Activated CD8-positive, alpha-beta memory T cell treated with anti-CD3 and anti-CD28 coated beads, Interleukin-2, amount 50 U/mL, for 4 hours (primary cell): ENCODE data around the gene EYA2.

ENCODE experiments used
- DNase-seq: peaks from one replicate; pipeline ENCODE4 v3.0.0-alpha.2; 2020

EYA2 gene

DNA sequence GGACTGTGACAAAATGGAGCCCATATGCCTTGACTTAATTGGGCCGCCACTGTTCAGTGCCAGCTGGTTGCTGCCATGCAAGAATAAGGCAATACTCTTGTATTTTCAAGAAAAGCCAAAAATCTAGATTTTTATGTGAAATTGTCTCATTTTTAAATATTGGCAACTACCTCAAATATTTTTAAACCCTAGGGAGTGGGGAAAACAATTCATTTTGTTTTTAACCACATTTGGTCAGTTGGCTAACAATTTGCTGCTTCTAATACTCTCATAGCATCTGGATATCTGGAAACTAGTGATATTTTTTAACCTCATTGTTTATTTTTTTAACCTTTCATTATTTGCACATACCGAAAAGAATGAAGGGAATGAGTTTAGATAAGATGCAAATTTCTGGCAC lies 91.0 kb downstream of the EYA2 start:
- DNase-seq = no peak

DNA sequence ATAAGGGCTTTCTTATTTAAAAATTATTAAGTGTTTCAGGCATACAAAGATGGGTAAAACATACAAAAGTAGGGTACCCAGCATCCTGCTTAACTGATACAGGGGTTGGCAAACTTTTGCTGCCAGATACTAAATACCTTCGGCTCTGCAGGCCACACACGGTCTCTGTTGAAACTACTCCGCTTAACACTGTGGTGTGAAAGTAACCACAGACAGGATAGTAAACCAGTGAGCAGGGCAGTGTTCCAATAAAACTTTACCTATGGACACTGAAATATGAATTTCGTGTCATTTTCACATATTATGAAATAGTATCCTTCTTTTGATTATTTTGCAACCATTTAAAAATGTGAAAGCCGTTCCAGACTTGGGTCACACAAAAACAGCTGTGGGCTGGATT lies 92.4 kb downstream of the EYA2 start:
- DNase-seq = no peak

DNA sequence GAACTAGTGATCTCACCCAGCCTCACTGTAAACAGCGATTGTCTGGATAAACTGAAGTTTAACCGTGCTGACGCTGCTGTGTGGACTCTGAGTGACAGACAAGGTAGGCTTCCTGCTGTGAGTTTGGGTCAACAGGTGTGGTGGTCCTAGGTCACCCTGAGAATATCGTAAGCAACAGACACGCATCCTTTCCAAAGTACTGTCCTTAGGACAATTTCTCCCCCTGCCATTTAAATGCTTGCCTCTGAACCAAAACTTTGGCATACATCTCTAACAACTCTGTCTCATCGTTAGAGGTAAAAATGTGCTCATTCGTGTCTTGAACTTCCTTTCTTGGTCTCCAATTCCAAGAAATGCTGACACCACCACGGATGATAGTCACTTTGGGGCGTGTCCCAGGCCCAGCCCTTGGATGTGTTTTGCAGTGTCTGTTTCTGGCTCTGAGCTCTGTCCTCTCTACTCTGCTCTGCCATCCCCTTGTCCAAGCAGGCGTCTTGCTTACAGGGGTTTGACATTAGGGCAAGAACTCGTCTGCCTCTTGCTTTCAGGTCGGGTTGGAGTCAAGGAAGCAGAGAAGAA lies 95.5 kb downstream of the EYA2 start:
- no peak for DNase-seq

DNA sequence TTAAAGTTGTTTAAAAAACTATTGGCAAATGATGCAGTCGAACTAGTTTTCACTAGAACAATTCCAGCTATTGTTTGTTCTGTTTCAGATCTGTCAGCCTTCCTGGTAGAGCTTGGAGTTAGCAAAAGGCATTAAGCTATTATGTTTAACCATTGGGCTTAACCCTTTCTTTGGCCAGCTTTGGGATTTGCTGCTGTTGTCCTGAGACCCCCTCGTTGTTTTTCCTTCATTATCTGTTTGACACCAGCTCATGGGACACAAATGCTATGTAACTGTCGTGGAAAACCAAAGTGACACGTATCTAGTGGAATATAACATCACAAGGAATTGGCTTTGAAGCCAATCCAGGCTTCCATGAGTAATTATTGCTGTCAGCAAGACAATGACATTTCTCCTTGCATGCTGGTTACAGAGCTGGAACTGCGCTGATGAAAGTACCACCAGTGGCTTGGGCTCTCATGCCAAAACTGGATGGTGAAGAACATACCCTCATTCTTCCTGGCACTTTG lies 96.0 kb downstream of the EYA2 start:
- no peak for DNase-seq

DNA sequence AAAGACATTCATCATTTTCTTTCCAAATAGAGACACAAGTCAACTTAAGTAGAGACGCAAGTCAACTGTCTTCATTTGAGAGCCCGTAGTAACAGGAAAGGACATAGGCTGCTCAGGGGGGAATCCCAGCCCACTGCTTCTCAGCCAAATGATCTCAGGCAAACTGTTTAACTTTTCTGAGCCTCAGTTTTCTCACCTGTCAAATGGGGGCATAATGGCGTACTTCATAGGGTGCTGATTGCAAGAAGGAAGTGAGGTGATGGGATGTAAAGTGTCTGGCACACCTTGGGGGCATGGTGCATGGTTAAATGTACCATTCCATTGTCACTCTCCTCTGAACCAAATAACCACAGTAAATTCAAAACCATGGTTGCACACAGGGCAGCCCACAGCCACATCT lies 96.5 kb downstream of the EYA2 start:
- no peak for DNase-seq

DNA sequence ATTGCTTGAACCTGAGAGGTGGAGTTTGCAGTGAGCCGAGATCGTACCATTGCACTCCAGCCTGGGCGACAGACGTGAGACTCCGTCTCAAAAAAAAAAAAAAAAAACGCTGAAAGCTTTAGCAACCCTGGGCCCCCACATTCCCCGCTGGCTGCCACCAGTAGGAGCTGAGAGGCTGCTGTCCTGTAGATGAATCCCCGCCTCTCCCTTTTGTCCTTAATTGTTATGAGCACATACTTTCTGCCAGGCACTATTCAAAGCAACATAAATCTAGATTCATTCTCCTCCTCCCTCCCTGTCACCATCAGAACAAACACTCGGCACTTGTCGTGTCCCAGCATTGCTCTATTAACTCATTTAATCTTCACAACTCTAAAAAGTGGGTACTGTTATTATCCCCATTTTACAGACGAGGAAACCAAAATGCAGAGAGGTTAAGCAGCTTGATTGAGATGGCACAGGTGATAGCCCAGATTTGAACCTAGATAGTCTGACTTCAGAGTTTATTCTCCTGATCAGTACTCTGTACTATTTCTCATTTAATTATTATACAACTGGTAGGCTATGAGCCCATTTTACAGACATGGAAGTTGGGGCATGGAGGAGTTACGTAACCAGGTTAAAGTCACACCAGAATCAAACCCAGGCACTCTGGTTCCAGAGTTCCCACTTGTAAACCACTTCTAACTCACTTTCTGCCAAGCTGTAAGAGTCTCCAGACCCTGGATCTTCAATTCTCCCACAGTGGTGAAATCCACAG lies 97.4 kb downstream of the EYA2 start:
- DNase-seq = no peak

DNA sequence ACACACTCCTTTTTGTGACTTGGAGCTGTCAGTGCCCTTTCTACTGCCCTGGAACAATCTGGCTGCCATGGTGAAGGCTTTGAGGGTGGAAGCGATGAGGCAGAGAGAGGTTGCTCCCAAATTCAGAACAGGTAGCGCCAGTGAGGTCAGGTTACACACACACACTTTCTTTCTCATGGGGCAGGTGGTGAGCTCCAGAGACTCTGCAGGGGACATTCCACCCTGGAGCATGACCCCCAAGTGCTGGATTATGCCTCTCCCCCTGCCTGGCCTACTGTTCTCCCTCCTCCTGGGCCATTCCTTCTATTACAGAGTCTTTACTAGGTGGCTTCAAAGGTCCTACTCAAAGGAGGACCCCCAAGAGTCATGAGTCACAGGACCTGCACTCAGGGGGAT lies 98.0 kb downstream of the EYA2 start:
- no peak for DNase-seq

DNA sequence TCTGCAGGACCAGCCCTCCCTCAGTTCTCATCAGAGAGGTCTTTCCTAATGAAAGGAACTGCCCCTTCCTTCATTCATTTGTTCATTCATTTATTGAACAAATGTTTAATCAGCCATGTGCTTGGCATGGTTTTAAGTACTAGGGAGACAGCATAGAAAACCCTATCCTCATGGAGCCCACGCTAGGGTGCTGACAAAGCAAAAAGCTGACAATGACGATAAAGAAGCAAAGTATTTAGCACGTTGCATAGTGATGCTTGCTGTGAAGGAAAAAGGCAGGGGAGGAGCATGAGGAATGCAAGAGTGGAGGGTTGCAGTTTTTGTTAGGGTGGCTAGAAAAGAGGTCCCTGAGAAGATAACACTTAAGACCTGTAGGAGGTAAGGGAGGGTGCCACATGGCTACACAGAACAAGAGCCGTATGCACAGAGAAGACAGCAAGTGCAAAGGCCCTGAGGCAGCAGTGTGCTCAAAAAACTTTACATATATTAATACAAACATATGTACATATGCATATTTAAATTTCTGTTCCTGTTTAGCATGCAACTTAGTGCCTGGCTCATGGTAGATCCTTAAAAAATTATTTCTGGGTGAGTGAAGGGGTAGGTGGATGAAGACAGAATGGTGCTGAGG lies 98.9 kb downstream of the EYA2 start:
- no peak for DNase-seq

DNA sequence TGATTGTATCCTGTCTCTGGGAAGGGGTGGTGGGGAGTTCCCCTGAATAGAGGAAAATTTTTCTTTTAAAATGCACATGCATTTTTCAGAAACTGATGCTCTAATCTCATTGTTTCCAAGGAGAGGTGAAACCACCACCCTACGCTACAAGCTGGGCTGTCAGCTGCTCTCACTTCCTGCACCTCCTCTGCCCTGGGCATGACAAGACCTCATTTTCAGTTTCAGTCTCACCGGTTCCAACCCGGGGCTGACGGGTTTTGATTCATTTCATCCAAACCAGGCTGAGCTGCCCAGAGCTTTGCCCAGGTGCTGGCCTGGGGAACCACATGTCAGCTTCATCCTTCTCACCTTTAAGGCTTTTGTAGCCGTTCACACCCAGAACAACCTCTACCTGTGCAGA lies 99.7 kb downstream of the EYA2 start:
- no peak for DNase-seq

DNA sequence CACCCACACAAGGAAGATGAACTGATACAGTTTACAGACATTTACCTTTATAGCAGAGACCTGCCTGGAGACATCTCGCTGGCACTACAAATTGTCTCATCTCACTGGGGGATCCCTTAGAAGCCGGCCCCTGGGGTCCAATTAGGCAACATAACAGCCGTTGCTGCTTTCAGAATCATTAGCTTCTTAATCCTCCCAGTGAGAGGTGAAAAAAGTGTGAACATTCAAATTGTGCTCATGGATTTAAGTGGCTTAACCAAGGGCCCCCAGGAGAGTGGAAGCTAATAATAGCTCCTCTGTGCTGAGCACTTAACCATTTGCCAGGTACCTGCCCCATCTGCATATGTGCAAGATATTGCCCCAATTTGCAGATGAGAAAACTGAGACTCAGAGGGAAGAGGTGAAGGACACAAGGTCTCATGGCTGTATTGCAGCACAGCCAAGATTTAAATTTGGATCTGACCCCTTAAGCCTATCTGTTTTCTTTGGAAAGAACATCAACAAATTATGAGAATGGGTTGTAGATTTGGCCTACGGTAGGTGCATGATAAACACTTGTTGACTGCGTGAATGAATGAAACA lies 101.0 kb downstream of the EYA2 start:
- no peak for DNase-seq

DNA sequence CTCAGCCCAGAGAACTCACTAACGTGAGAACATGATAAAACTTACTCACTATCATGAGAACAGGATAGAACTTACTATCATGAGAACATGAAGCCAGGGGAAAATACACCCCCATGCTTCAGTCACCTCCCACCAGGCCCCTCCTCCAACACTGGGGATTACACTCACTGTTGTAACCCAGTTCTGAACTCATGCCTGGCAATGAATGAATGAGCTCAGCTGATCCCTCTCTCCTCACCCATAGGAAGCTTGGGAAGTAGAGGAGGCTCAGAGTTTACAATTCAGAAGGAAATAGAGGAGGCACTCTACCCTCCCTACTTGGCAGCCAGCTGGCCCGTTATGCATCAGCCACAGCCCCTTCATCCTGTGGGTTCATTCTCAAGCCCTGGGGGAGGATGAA lies 102.5 kb downstream of the EYA2 start:
- no peak for DNase-seq

DNA sequence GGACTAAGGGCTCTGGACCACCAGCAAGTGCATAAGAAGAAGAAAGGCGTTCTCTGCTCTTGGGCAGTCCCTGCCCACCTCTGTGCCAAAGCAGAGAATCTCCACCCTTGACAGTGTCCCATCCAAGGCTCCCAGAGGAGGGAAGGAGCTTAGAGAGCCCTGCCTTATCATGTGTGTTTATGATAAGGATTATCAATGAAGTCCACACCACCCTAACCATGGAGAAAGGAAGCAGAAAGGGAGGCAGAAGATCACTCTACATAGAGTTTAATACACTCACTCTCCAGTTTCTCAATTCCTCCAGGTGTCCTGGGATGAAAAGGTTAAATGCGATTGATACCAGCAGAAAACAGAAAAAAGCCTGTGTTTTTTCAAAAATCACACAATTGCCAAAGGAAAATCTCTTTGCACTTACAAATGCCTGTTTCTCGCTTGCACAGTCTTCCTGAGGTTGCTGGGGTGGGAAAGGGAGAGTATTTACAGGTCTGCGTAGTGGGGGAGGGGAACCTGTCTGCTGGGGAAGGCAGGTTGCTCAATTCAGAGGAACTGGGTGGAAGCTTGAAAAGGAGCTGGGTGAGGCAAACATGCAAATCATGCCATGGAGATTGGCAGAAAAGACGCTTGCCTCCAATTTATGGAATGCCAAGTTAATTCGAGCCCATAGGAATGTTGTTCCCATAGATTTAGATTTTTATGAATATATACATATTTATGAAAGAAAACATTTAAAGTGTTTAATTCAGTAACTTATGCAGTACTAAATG lies 104.0 kb downstream of the EYA2 start:
- no peak for DNase-seq

DNA sequence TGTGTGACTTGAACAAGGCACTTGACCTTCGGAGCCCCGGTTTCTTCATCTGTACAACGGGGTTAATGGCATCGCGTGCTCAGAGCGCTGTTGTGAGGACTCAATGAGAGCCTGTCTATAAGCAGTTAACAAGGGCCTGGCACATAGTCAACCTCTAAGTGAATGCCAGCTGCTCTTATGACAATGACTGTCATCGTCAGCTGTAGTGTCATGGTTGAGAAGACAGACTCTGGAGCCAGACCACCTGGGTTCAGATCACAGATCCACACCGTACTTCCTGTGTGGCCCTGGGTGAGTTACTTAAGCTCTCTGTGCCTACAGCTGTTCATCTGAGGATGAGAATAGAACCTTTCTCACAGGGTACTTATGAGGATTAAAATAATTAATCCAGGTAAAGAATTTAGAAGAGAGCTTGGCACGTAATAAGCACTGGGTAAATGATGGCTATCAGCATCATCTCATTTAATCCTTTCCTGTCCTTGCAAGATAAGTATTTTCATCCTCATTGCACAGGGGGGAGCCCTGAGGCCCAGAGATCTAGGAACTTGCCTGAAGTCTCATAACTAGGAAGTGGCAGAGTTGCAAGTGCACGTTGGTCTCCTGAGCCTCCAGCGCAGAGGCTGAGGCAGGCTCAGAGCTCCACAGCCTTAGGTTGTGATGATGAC lies 105.3 kb downstream of the EYA2 start:
- no peak for DNase-seq

DNA sequence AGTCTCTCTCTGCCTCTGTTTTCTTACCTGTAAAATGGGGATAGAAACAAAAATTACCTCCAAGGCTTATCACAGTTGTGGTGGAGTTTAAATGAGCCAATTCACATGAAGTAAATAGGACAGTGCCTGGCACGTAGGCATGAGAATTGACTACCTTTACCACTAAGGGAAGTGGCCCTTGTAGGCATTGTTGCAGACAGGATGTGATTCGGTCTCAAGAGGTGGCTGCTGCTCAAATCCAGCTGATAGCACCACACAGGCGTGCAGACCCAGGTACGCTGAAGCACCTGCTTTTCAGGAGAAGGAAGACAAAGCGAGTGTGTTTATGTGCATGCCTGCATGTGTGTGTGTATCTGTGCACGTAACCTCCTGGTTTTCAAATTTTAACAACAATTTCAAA lies 108.6 kb downstream of the EYA2 start:
- DNase-seq = no peak

DNA sequence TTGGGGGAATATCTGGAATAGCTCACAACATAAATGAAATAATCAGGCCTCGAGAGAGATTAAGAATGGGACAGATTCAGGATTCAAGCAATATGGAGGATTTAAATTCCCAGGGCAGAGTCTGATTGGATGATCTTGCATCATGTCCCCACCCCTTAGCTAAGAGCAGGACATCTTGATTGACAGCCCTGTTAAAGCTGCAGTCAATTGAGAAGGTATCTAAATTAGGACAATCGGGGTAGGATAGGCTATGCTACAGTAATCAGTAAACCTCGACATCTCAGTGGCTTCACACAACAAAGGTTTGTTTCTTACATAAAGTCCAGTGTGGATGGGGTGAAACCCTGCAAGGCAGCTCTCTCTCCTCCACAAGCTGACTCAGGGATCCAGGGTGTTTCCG lies 109.5 kb downstream of the EYA2 start:
- no peak for DNase-seq

DNA sequence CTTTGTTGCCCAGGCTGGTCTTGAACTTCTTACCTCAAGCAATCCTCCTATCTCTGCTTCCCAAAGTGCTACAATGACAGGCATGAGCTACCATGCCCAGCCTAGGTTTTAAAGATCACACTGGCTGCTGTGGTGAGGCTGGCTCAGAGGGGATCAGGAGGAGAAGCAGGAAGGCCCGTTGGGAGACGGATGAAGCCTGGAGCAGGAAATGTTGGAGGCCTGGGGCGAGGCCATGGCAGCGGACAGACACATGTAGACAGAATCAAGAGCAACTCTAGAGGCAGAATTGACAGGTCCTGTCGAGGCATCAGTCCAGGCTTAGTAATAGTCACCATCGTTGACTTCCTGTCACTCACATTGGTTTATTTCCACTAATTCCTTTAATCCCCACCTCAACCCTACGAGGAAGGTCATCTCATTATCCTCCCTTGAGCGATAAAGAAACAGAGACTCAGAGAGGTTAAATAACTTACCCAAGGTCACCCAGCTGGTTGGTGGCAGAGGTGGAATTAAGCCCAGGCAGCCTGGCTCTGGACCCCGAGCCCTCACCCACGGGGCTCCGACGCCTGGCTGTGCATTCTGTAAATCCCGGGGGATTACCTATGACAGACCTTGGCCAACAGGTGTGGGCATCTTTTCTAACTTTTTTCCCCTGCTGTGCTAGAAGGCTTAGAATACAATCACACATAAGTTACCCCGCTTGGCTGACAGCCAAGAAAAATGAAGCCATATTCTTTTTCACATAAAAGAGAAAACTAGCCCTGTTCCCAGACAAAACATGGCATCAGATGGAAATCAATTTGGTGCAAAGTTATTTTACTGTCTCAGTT lies 113.4 kb downstream of the EYA2 start:
- DNase-seq = no peak

DNA sequence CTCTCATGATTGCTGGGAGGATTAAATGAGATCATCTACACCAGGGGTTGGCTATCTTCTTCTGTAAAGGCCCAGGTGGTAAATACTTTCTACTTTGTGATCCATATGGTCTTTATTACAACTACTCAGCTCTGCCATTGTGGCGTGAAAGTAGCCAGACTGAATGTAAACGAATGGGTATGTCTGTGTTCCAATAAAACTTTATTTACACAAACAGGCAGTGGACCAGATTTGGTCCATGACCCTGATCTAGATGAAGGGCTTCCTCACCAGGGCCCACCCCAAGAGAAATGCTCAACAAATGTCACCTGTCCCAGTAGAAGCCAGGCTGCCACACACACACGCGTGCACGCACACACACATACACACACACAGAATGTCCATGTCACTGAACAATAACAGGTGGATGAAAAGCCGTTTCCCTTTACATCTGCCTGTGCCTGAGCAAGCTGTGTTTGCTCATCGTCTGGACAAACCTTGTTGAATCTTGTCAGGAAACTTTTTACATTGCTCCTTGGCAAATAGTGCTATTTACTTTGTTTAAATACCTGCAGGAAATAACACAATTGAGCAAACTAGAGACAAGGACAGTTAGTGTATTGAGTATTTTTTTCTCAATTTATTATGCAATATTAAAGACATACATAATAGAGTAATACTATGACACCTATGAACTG lies 114.3 kb downstream of the EYA2 start:
- DNase-seq = no peak

DNA sequence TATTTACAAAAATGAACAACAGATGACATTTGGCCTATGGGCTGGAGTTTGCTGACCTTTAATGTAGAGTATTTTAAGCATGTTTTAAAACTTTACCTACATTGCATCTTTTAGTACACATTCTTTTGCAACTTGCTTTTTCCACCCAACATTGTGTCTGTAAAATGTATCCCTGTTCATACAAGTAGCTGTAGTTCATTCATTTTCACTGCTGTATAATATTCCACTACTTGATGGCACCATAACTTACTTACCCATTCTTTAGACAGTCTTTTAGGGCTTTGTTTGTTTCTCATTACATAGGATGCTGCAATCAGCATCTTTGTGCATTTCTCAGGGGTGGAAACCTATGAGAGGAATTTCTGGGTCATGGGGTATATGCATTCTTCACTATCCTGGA lies 115.1 kb downstream of the EYA2 start:
- no peak for DNase-seq

DNA sequence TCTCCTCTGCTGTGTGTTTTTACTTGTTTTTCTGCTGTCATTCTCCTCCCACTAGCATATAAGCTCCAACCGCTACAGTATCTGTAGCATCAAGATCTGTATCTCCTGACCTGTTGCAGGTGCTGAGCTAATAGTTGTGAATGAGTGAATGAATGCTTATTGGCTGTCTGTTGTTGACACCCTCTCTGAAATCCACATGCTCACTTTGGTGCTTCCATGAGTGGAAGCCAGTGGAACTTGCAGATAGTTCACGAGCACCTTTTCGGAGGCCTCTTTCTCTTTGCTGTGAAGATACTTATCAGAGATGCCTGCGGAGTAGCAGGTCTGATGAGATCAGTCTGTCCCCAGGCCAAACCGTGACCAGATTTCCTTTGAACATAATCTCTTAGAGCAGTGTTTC lies 117.3 kb downstream of the EYA2 start:
- no peak for DNase-seq

DNA sequence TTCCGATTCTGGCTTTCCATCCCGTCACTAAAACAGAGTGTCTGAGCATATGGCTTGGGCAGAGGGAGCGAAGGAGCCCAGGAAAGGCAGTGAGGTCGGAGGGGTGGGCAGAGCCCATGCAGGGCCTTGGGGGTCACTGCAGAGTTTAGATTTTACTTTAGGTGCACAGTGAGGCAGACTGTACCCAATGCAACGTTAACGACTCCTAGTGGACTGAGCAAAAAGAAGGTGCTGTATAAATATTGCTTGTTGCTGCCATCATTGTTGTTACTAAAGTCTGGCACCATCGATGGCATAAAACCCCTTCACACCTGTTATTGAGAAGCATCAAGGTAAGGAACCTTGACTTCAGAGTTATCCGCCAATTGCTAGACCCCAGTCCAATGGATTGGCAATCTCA lies 119.0 kb downstream of the EYA2 start:
- no peak for DNase-seq

DNA sequence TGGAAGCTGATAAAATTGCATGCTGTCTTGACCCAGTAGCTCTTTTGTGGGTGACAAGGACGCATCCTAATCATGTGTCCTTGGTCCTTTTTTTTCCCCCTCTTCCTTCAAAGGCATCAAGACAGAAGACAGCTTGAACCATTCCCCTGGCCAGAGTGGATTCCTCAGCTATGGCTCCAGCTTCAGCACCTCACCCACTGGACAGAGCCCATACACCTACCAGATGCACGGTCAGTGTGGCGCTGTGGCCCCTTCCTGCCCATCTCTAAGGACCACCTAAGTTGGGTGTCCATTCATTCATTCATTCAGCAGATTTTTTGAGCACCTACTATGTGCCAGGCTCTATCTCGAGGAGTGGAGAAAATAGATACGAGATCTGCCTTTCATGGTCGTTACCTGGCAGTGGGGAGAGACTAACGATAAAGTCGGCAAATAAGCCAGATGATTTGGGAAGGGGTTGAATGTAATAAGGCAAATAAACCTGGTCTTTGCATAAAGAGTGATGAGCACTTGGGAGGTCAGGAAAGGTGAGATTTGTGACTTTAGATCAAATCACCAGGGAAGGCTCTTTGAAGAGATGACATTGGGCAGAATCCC lies 121.5 kb downstream of the EYA2 start:
- no peak for DNase-seq
